ENCODE measurements around the gene CRISP3.

CRISP3 gene

GRCh38 chr6:49698478-49698877 lies 45.7 kb downstream of the CRISP3 start:
- Histone ChIP-seq H3K27me3 (ENCODE audit: insufficient read depth, low read length) (no peaks in the 10 kb centered on the region), H3K9ac (ENCODE audit: low read length) (no peak overlapping the region), H3K14ac (ENCODE audit: low read length) (no peak overlapping the region), H3K4me3 (ENCODE audit: low read depth, low read length) (no peak overlapping the region), H2AFZ (ENCODE audit: insufficient read depth, low read length, poor library complexity) (no peak overlapping the region), H4K12ac (ENCODE audit: low read depth, low read length) (no peak overlapping the region), H2BK12ac (ENCODE audit: low read length) (no peak overlapping the region), H2BK5ac (ENCODE audit: low read depth, low read length, poor library complexity) (no peak overlapping the region), H3K36me3 (ENCODE audit: control insufficient read depth in 1 of 2, insufficient read depth in 2 of 2, low read length in 2 of 2) (no peaks in the 10 kb centered on the region), H3K27ac (ENCODE audit: low read depth, low read length) (no peak overlapping the region), H2BK120ac (ENCODE audit: insufficient read depth, low read length, poor library complexity) (no peak overlapping the region), H3K79me2 (ENCODE audit: control insufficient read depth, insufficient read depth, low read length, poor library complexity) (no peaks in the 10 kb centered on the region), H3K79me1 (ENCODE audit: low read length) (no peaks in the 10 kb centered on the region), H3K18ac (ENCODE audit: low read length) (no peak overlapping the region), H3K23ac (ENCODE audit: low read length) (no peak overlapping the region), H4K91ac (ENCODE audit: low read depth, low read length) (no peak overlapping the region), H4K8ac (ENCODE audit: low read depth, low read length) (no peak overlapping the region), H3K4ac (ENCODE audit: low read depth, low read length) (no peak overlapping the region), H3K4me2 (ENCODE audit: low read length) (no peak overlapping the region), H3K4me1 (ENCODE audit: control insufficient read depth in 1 of 2, insufficient read depth in 2 of 2, low read length in 2 of 2) (no peaks in the 10 kb centered on the region), H3K9me3 (ENCODE audit: insufficient read depth, low read depth, low read length) (no peaks in the 10 kb centered on the region), H2AK5ac (ENCODE audit: low read length) (no peak overlapping the region)
- no peak for DNase-seq

- H4K12ac ChIP-seq (ENCODE audit: low read depth, low read length), result no peak overlapping the region
- no peak overlapping the region for H3K4ac ChIP-seq (ENCODE audit: low read depth, low read length)
- H3K79me2 ChIP-seq (ENCODE audit: control insufficient read depth, insufficient read depth, low read length, poor library complexity), result no peaks in the 10 kb centered on the region
- no peak overlapping the region for H3K4me3 ChIP-seq (ENCODE audit: low read depth, low read length)
- H3K79me1 ChIP-seq (ENCODE audit: low read length), result no peaks in the 10 kb centered on the region
- H3K27me3 ChIP-seq (ENCODE audit: insufficient read depth, low read length), result no peaks in the 10 kb centered on the region
- WGBS (ENCODE audit: extremely low coverage, insufficient coverage, insufficient read length), result no CpG with 5 or more reads among the region's 1 CpG
- H4K8ac ChIP-seq (ENCODE audit: low read depth, low read length), result no peak overlapping the region
- H3K23ac ChIP-seq (ENCODE audit: low read length), result no peak overlapping the region
- H2AK5ac ChIP-seq (ENCODE audit: low read length), result no peak overlapping the region
- H3K4me2 ChIP-seq (ENCODE audit: low read length), result no peak overlapping the region
- DNase-seq, result no peak
- H2AFZ ChIP-seq (ENCODE audit: insufficient read depth, low read length, poor library complexity), result no peak overlapping the region
- H2BK5ac ChIP-seq (ENCODE audit: low read depth, low read length, poor library complexity), result no peak overlapping the region
- H3K14ac ChIP-seq (ENCODE audit: low read length), result no peak overlapping the region
- no peak overlapping the region for H2BK120ac ChIP-seq (ENCODE audit: insufficient read depth, low read length, poor library complexity)
- no peaks in the 10 kb centered on the region for H3K9me3 ChIP-seq (ENCODE audit: insufficient read depth, low read depth, low read length)
- H4K91ac ChIP-seq (ENCODE audit: low read depth, low read length), result no peak overlapping the region
- H3K36me3 ChIP-seq (ENCODE audit: control insufficient read depth in 1 of 2, insufficient read depth in 2 of 2, low read length in 2 of 2), result no peaks in the 10 kb centered on the region
- H3K27ac ChIP-seq (ENCODE audit: low read depth, low read length), result no peak overlapping the region
- no peak overlapping the region for H3K18ac ChIP-seq (ENCODE audit: low read length)
- no peak overlapping the region for H2BK12ac ChIP-seq (ENCODE audit: low read length)
- H3K4me1 ChIP-seq (ENCODE audit: control insufficient read depth in 1 of 2, insufficient read depth in 2 of 2, low read length in 2 of 2), result no peaks in the 10 kb centered on the region
- no peak overlapping the region for H3K9ac ChIP-seq (ENCODE audit: low read length)
Observed at GRCh38 chr6:49693512-49693911, 50.7 kb downstream of the CRISP3 start.

- Histone ChIP-seq H2BK12ac (ENCODE audit: low read length) (no peak overlapping the region), H3K9ac (ENCODE audit: low read length) (no peak overlapping the region), H2AK5ac (ENCODE audit: low read length) (no peak overlapping the region), H3K9me3 (ENCODE audit: insufficient read depth, low read depth, low read length) (no peaks in the 10 kb centered on the region), H3K4me2 (ENCODE audit: low read length) (no peak overlapping the region), H3K4ac (ENCODE audit: low read depth, low read length) (no peak overlapping the region), H3K4me3 (ENCODE audit: low read depth, low read length) (no peak overlapping the region), H2BK5ac (ENCODE audit: low read depth, low read length, poor library complexity) (no peak overlapping the region), H3K27ac (ENCODE audit: low read depth, low read length) (no peak overlapping the region), H4K12ac (ENCODE audit: low read depth, low read length) (no peak overlapping the region), H3K18ac (ENCODE audit: low read length) (no peak overlapping the region), H4K91ac (ENCODE audit: low read depth, low read length) (no peak overlapping the region), H3K4me1 (ENCODE audit: control insufficient read depth in 1 of 2, insufficient read depth in 2 of 2, low read length in 2 of 2) (no peaks in the 10 kb centered on the region), H3K14ac (ENCODE audit: low read length) (no peak overlapping the region), H3K36me3 (ENCODE audit: control insufficient read depth in 1 of 2, insufficient read depth in 2 of 2, low read length in 2 of 2) (no peaks in the 10 kb centered on the region), H2AFZ (ENCODE audit: insufficient read depth, low read length, poor library complexity) (no peak overlapping the region), H3K23ac (ENCODE audit: low read length) (no peak overlapping the region), H2BK120ac (ENCODE audit: insufficient read depth, low read length, poor library complexity) (no peak overlapping the region), H4K8ac (ENCODE audit: low read depth, low read length) (no peak overlapping the region), H3K79me1 (ENCODE audit: low read length) (no peaks in the 10 kb centered on the region), H3K79me2 (ENCODE audit: control insufficient read depth, insufficient read depth, low read length, poor library complexity) (no peaks in the 10 kb centered on the region), H3K27me3 (ENCODE audit: insufficient read depth, low read length) (no peaks in the 10 kb centered on the region)
- WGBS (ENCODE audit: extremely low coverage, insufficient coverage, insufficient read length), result no CpG with 5 or more reads among the region's 2 CpGs
- no peak for DNase-seq
Observed at GRCh38 chr6:49692534-49692933, 51.7 kb downstream of the CRISP3 start.

All from trophoblast cell (in vitro differentiated cells and primary cell).